Hepatocyte (in vitro differentiated cells): ENCODE data around the gene FABP1. TPM values are rescaled to one million over a fixed set of nuclear protein-coding genes. Genes with fewer than 3 reads are reported as not detected.

ENCODE experiments used
- microRNA-seq: library from miRNA; unstranded; fragments of <30 nt; microRNA quantifications from one replicate; pipeline ENCODE4, GENCODE V29; 2017
- polyA plus RNA-seq: library from polyadenylated mRNA; unstranded; fragments of >200 nt; fragmentation: Nextera tagmentation; extraction: Ambion mirVana; gene quantifications from 2 replicates; pipeline ENCODE4 v1.2.1, GENCODE V29; 2016
- small RNA-seq: library from RNA; depleted of rRNA; stranded (forward); fragments of <200 nt; gene quantifications from one replicate; pipeline ENCODE3, GENCODE V24; 2014
- total RNA-seq: library from RNA; depleted of rRNA; stranded (reverse); fragments of >200 nt; gene quantifications from 2 replicates; pipeline ENCODE4 v1.2.3, GENCODE V29; 2014

Gene FABP1
- total and polyA plus RNA-seq, 2 experiments from 2014 or later, result 165 to 763 TPM

Small RNA genes lying within 50 kb of the gene (microRNA-seq; reads per million reads assigned to microRNA genes)
- not detected for gene MIR4780

Small RNA genes lying within 50 kb of the gene (small RNA-seq; reads per million reads assigned to genes)
- not detected for gene MIR4780

Other genes with a start within 250 kb of the FABP1 start
- gene RNU2-63P, start 111.5 kb downstream of the FABP1 start, total RNA-seq, result not detected in 2 replicates
- gene RNU2-63P, start 111.5 kb downstream of the FABP1 start, polyA plus RNA-seq, result 1.4 and 1.5 TPM in 2 replicates
- 30.4 and 30.9 TPM in 2 replicates for gene KRCC1, start 72.3 kb downstream of the FABP1 start, total RNA-seq
- 18.3 and 18.5 TPM in 2 replicates for gene KRCC1, start 72.3 kb downstream of the FABP1 start, polyA plus RNA-seq
- gene SMYD1, start 60.2 kb downstream of the FABP1 start, total RNA-seq, result not detected in 2 replicates
- gene SMYD1, start 60.2 kb downstream of the FABP1 start, polyA plus RNA-seq, result 0.10 TPM in 1 of 2 replicates, not detected in the other
- 4.8 and 7.1 TPM in 2 replicates for gene THNSL2, start 42.3 kb upstream of the FABP1 start, total RNA-seq
- 3.7 and 7.1 TPM in 2 replicates for gene THNSL2, start 42.3 kb upstream of the FABP1 start, polyA plus RNA-seq